DOHH2 (cell line): Measurements from ENCODE around the gene TMEM109.

Experiments used
- CTCF ChIP-seq: fragments of 200-600 bp; sonication (generic); IDR thresholded peaks from one replicate; pipeline ENCODE4 v1.5.1; 2014; ENCODE audit warnings: antibody characterized with exemption, mild to moderate bottlenecking, low read depth, low read length; ENCODE audit not compliant: poor library complexity, severe bottlenecking
- EZH2phosphoT487 ChIP-seq: fragments of 200-600 bp; sonication (generic); IDR thresholded peaks from 2 replicates; pipeline ENCODE4 v1.6.1; 2017; ENCODE audit warnings: borderline replicate concordance, mild to moderate bottlenecking, antibody characterized with exemption, low read length, moderate library complexity, mixed read lengths

- TF ChIP-seq CTCF (no peak), EZH2phosphoT487 (no peak)
Measured at GRCh38 chr11:60951904-60952741, 38.2 kb downstream of the TMEM109 start, which contains the start of gene SLC15A3.
